ENCODE data around the gene SH3PXD2B. TPM values are rescaled to one million over a fixed set of nuclear protein-coding genes. Genes with fewer than 3 reads are reported as not detected.
A peak's percentile ranks its signal among the peaks of the same experiment; 100 is the strongest.

The SH3PXD2B gene
- total and polyA plus RNA-seq, 8 donors = 4.2 to 24.9 (median 11.0) TPM

GRCh38 chr5:172385010-172385563, 69.2 kb downstream of the SH3PXD2B start:
- Histone ChIP-seq H3K27ac (no peak overlapping the region), H3K9me3 (no peaks in the 10 kb centered on the region), H3K27me3 (no peaks in the 10 kb centered on the region), H3K36me3 (no peaks in the 10 kb centered on the region), H3K4me3 (no peak overlapping the region), H3K4me1 (peaks cover 0 to 12% (median 11%) of the 10 kb centered on the region in 3 donors)
- intact Hi-C loops (cut with DNase I) = no loop called here
- 89 to 90% methylated on average over 5 of the region's 5 CpGs for WGBS, 2 donors
- ATAC-seq (no peak), FAIRE-seq (no peak), DNase-seq (no peak)
- TF ChIP-seq, protein P1, sequence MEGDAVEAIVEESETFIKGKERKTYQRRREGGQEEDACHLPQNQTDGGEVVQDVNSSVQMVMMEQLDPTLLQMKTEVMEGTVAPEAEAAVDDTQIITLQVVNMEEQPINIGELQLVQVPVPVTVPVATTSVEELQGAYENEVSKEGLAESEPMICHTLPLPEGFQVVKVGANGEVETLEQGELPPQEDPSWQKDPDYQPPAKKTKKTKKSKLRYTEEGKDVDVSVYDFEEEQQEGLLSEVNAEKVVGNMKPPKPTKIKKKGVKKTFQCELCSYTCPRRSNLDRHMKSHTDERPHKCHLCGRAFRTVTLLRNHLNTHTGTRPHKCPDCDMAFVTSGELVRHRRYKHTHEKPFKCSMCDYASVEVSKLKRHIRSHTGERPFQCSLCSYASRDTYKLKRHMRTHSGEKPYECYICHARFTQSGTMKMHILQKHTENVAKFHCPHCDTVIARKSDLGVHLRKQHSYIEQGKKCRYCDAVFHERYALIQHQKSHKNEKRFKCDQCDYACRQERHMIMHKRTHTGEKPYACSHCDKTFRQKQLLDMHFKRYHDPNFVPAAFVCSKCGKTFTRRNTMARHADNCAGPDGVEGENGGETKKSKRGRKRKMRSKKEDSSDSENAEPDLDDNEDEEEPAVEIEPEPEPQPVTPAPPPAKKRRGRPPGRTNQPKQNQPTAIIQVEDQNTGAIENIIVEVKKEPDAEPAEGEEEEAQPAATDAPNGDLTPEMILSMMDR (IDR thresholded peaks at IDR 0.05) = no peak

DNA sequence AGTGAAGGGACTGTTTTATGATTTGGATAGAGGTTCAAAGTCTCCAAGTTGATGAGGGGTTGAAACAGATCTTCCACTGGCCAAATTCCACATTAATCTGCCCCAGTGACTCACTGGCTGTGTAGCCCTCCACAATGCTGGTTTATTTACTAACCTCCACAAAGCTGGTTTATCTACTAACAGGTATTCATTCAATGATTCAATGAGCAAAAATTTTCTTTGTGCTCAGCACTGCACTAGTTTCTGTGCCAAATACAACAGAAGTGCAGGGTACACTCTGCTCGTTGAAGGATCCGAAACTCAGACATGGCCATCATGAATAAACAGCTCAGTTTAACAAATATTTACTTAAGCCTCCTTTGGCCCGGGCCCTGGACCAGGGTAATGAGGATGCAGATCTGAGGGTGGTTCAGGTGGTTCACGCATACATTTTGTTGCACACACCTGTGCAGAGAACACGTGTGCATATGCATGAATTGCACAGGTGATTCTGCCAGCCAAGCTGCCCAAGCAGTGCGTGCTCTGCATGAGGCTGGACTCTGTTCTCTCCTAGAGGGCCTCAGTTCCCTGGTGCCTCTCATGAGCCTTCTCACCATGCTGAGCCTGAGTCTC, 71.0 kb downstream of the SH3PXD2B start:
- H3K27ac ChIP-seq = peak overlapping the region in 1 of 4 donors; percentile 47
- intact Hi-C loops (cut with DNase I) = no loop called here
- H3K9me3 ChIP-seq = no peaks in the 10 kb centered on the region
- 20 to 24% methylated on average over 6 of the region's 6 CpGs for WGBS, 2 donors
- no peak overlapping the region for H3K4me3 ChIP-seq
- H3K27me3 ChIP-seq = no peaks in the 10 kb centered on the region
- TF ChIP-seq, protein P1 (IDR thresholded peaks at IDR 0.05) = no peak
- FAIRE-seq (no peak), ATAC-seq (peak; percentile 89 to 95 (median 90)), DNase-seq (peak in 4 of 6 donors; percentile 52 to 66 (median 56))
- H3K4me1 ChIP-seq = peaks cover 0 to 15% (median 12%) of the 10 kb centered on the region in 3 donors
- H3K36me3 ChIP-seq = no peaks in the 10 kb centered on the region

- 87 to 90% methylated on average over 21 of the region's 21 CpGs for WGBS, 2 donors
- FAIRE-seq = no peak
- no peaks in the 10 kb centered on the region for H3K27me3 ChIP-seq
- peaks cover 0 to 15% (median 12%) of the 10 kb centered on the region in 3 donors for H3K4me1 ChIP-seq
- H3K4me3 ChIP-seq = no peak overlapping the region
- TF ChIP-seq, protein P1 (IDR thresholded peaks at IDR 0.05) = no peak
- peak in 4 of 6 donors; percentile 38 to 74 (median 64) for DNase-seq
- intact Hi-C loops (cut with DNase I) = no loop called here
- H3K27ac ChIP-seq = no peak overlapping the region
- no peaks in the 10 kb centered on the region for H3K9me3 ChIP-seq
- H3K36me3 ChIP-seq = no peaks in the 10 kb centered on the region
- ATAC-seq = peak in 1 of 4 donors; percentile 35
These were observed 73.2 kb downstream of the SH3PXD2B start for GRCh38 chr5:172380987-172381643.

GRCh38 chr5:172380301-172380986, 73.9 kb downstream of the SH3PXD2B start:
- Histone ChIP-seq H3K9me3 (no peaks in the 10 kb centered on the region), H3K4me3 (no peak overlapping the region), H3K27ac (no peak overlapping the region), H3K36me3 (no peaks in the 10 kb centered on the region), H3K4me1 (peaks cover 0 to 15% (median 12%) of the 10 kb centered on the region in 3 donors), H3K27me3 (no peaks in the 10 kb centered on the region)
- no peak for FAIRE-seq
- intact Hi-C loops (cut with DNase I) = no loop called here
- 90 to 91% methylated on average over 18 of the region's 18 CpGs for WGBS, 2 donors
- ATAC-seq = no peak
- TF ChIP-seq, protein P1 (IDR thresholded peaks at IDR 0.05) = no peak
- no peak for DNase-seq
